Psoas muscle (tissue), 8 donors: Measurements from ENCODE around the gene WDR49. TPM values are rescaled to one million over a fixed set of nuclear protein-coding genes. Genes with fewer than 3 reads are reported as not detected.
"Not testable (repeated sequence)": the region's sequence is repeated elsewhere in the genome, so short reads cannot be mapped to it uniquely, and the experiment has no call there.

Source experiments
- ATAC-seq, 4 donors: fragments of 200-7000 bp; cut with Tn5 transposase; one replicate each; pipeline ENCODE4 v1.9.1; 2020; ENCODE audit warnings: moderate library complexity in 3 of 4, mild to moderate bottlenecking in 2 of 4
- DNase-seq, 2 donors: peaks; one replicate each; pipeline ENCODE4 v3.0.0-alpha.2; 2020
- H3K27ac ChIP-seq: fragments of 200-600 bp; one replicate; pipeline ENCODE4 v1.8.0; 2022
- H3K27me3 ChIP-seq, 3 donors: fragments of 200-600 bp in 1 of 3; one replicate each; pipeline versions ENCODE4 v1.6.1 to v1.8.0; 2013 to 2022; ENCODE audit warnings: low read length in 2 of 3, mild to moderate bottlenecking in 2 of 3, moderate library complexity in 1 of 3; ENCODE audit not compliant: insufficient read depth in 3 of 3
- H3K36me3 ChIP-seq, 2 donors: fragments of 200-600 bp in 1 of 2; one replicate each; pipeline versions ENCODE4 v1.6.1 to v1.8.0; 2013 to 2022; ENCODE audit warnings: low read depth in 1 of 2, mild to moderate bottlenecking in 1 of 2, moderate library complexity in 1 of 2; ENCODE audit not compliant: insufficient read depth in 1 of 2
- H3K4me1 ChIP-seq: fragments of 200-600 bp; one replicate; pipeline ENCODE4 v1.8.0; 2022
- H3K4me3 ChIP-seq: fragments of 200-600 bp; one replicate; pipeline ENCODE4 v1.8.0; 2022; ENCODE audit warnings: mild to moderate bottlenecking
- H3K9me3 ChIP-seq: fragments of 200-600 bp; one replicate; pipeline ENCODE4 v1.8.0; 2022
- WGBS, 3 donors: extraction: QIAGEN DNeasy Blood & Tissue Kit; methylation state at CpG; one replicate each; pipeline versions ENCODE4 v1.1.6 to v1.1.7; 2013; 5-methylcytosine and 5-hydroxymethylcytosine counted together
- intact Hi-C, 2 donors: fragments of 100-400 bp; cut with DNase I; formaldehyde crosslinking; loops; one replicate each; pipeline versions ENCODE4 v1.11.0 to v1.14.2; 2022
- polyA plus RNA-seq, 3 donors: library from polyadenylated mRNA; stranded (reverse); fragments of 200-250 nt; gene quantifications; one replicate each; pipeline ENCODE4 v1.2.3, GENCODE V29; 2013
- total RNA-seq, 4 donors: library from RNA; stranded (reverse); fragmentation: NEBNext Ultra II Directional in 2 of 4; extraction: Animal tissue kit (Norgen Biotek cat#: 25700) in 2 of 4; gene quantifications; one replicate each; pipeline versions ENCODE4 v1.2.1 to v1.2.4, GENCODE V29; 2021 to 2023
- TF ChIP-seq, protein P1 (sequence below): fragments of 200-600 bp; IDR thresholded peaks from one replicate; pipeline ENCODE4 v1.8.0; 2022; ENCODE audit warnings: antibody characterized with exemption
- donor health status: healthy with polysubstance abuse.
- donor health status: DM: no; HTN: no; CAD: no; lungs with moderate emphysema.
- donor health status: Bipolar disorder and iron deficiency.
- donor health status: healthy.
- donor health status: DM: yes; HTN: yes; CAD: no.
- donor health status: DM: no; HTN: no; CAD: no.
- donor health status: DM: no; HTN: no; CAD: no.
- donor health status: DM: yes; HTN: yes; CAD: no.

The WDR49 gene
- total and polyA plus RNA-seq, 7 donors = 0.03 to 4.4 (median 0.61) TPM; not detected in 3

GRCh38 chr3:167649746-167650145 is 4.0 kb downstream of the WDR49 start:
- no peaks in the 10 kb centered on the region for H3K4me1 ChIP-seq
- H3K4me3 ChIP-seq = no peak overlapping the region
- peaks cover 4% of the 10 kb centered on the region for H3K9me3 ChIP-seq
- intact Hi-C loops = no loop called here
- TF ChIP-seq, protein P1, sequence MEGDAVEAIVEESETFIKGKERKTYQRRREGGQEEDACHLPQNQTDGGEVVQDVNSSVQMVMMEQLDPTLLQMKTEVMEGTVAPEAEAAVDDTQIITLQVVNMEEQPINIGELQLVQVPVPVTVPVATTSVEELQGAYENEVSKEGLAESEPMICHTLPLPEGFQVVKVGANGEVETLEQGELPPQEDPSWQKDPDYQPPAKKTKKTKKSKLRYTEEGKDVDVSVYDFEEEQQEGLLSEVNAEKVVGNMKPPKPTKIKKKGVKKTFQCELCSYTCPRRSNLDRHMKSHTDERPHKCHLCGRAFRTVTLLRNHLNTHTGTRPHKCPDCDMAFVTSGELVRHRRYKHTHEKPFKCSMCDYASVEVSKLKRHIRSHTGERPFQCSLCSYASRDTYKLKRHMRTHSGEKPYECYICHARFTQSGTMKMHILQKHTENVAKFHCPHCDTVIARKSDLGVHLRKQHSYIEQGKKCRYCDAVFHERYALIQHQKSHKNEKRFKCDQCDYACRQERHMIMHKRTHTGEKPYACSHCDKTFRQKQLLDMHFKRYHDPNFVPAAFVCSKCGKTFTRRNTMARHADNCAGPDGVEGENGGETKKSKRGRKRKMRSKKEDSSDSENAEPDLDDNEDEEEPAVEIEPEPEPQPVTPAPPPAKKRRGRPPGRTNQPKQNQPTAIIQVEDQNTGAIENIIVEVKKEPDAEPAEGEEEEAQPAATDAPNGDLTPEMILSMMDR = no peak
- ATAC-seq = no peak
- no peak overlapping the region for H3K27ac ChIP-seq
- peaks cover 0 to 2% (median 0%) of the 10 kb centered on the region in 3 donors for H3K27me3 ChIP-seq
- DNase-seq = no peak
- WGBS, 3 donors = 29 to 38% (median 35%) methylated on average over 1 of the region's 1 CpG
- H3K36me3 ChIP-seq = no peaks in the 10 kb centered on the region

DNA sequence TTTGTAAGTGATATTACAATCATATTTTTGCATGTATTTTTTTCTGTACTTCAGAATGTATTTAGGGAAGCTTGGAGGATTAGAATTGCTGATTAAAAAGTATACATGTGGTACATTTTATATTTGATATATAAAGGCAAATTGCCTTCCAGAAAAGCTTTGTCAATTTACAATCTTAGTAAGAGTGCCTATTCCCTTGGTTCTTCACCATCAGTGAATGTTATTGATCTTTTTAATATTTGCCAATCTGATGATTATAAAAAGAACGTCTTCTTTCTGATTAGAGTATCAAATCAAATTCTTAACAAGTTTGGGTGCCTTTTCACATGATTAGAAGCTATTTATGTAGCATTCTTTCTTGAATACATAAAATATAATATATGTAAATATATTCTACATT is 9.1 kb downstream of the WDR49 start:
- Histone ChIP-seq H3K36me3 (no peaks in the 10 kb centered on the region), H3K4me3 (no peak overlapping the region), H3K27me3 (no peaks in the 10 kb centered on the region), H3K27ac (no peak overlapping the region), H3K9me3 (peaks cover 11% of the 10 kb centered on the region), H3K4me1 (no peaks in the 10 kb centered on the region)
- ATAC-seq (no peak), DNase-seq (no peak)
- intact Hi-C loops = no loop called here
- TF ChIP-seq, protein P1 = no peak
- 53 to 63% (median 56%) methylated on average over 1 of the region's 1 CpG for WGBS, 3 donors

DNA sequence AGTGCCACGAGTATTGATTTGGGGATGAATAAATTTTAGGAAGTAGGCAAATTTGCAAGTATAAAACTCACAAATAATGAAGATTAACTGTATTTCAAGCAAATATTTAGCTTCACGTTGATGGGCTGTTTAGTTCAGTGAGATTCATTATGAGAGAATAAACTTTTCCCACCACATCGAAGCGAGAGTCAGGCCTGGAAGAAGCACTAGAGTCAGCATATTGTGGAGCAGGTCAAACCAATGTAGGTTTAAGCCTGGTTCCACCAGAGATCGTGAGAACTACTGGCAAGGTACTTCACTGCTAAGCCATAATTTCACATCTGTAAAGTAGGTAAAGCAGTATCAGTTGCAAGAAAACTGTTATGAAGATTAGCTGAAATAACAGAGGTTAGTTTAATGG is 22.3 kb downstream of the WDR49 start:
- Histone ChIP-seq H3K27ac (no peak overlapping the region), H3K9me3 (no peaks in the 10 kb centered on the region), H3K4me3 (no peak overlapping the region), H3K27me3 (no peaks in the 10 kb centered on the region), H3K36me3 (no peaks in the 10 kb centered on the region), H3K4me1 (no peaks in the 10 kb centered on the region)
- DNase-seq = no peak
- 50 to 83% (median 61%) methylated on average over 5 of the region's 5 CpGs for WGBS, 3 donors
- TF ChIP-seq, protein P1 = no peak
- intact Hi-C loops = no loop called here
- ATAC-seq = no peak

GRCh38 chr3:167626490-167626889 is 27.3 kb downstream of the WDR49 start:
- Histone ChIP-seq H3K4me3 (no peak overlapping the region), H3K36me3 (no peaks in the 10 kb centered on the region), H3K27ac (no peak overlapping the region), H3K9me3 (no peaks in the 10 kb centered on the region), H3K4me1 (no peaks in the 10 kb centered on the region), H3K27me3 (no peaks in the 10 kb centered on the region)
- ATAC-seq (peak; percentile 57 to 96 (median 81)), DNase-seq (no peak)
- TF ChIP-seq, protein P1 = no peak
- intact Hi-C loops = no loop called here

GRCh38 chr3:167615030-167615429 is 38.7 kb downstream of the WDR49 start:
- TF ChIP-seq, protein P1 = no peak
- Histone ChIP-seq H3K4me3 (no peak overlapping the region), H3K9me3 (no peaks in the 10 kb centered on the region), H3K27me3 (no peaks in the 10 kb centered on the region), H3K4me1 (no peaks in the 10 kb centered on the region), H3K27ac (no peak overlapping the region), H3K36me3 (no peaks in the 10 kb centered on the region)
- 82 to 87% (median 86%) methylated on average over 3 of the region's 3 CpGs for WGBS, 3 donors
- intact Hi-C loops = no loop called here
- ATAC-seq = no peak
- DNase-seq = no peak

GRCh38 chr3:167614196-167614595 is 39.5 kb downstream of the WDR49 start:
- intact Hi-C loops, H3K4me1 ChIP-seq, ATAC-seq, H3K27ac ChIP-seq, H3K9me3 ChIP-seq, DNase-seq, H3K27me3 ChIP-seq, H3K36me3 ChIP-seq, H3K4me3 ChIP-seq: not testable (repeated sequence)
- 60 to 65% (median 65%) methylated on average over 5 of the region's 5 CpGs for WGBS, 3 donors
